Mammary epithelial cell (primary cell): ENCODE results near the gene ASIC4.

Source experiments
- CTCF ChIP-seq, 2 donors: IDR thresholded peaks in 1 of 2; conservative IDR thresholded peaks in 1 of 2; 2 replicates each; pipeline ENCODE4 v1.5.1; 2011 to 2012; ENCODE audit warnings: inconsistent platforms in 2 of 2, low read length in 2 of 2, mild to moderate bottlenecking in 2 of 2, control low read depth in 1 of 2, low read depth in 1 of 2; ENCODE audit not compliant: insufficient read depth in 1 of 2; ENCODE audit errors: extremely low read depth in 1 of 2
- EZH2 ChIP-seq: IDR thresholded peaks from 2 replicates; pipeline ENCODE4 v1.6.1; 2012; ENCODE audit warnings: low read length, inconsistent platforms, borderline replicate concordance

GRCh38 chr2:219467736-219468075 lies 46.6 kb upstream of the ASIC4 start:
- TF ChIP-seq CTCF (conservative IDR thresholded peaks at IDR 0.05 in 1 of 2, IDR thresholded peaks at IDR 0.05 in 1 of 2; ENCODE audit: extremely low read depth in 1 of 2, insufficient read depth in 1 of 2, low read depth in 1 of 2, low read length in 2 of 2) (no peak), EZH2 (no peak)
